Progenitor cell of endocrine pancreas (in vitro differentiated cells): ENCODE data around the gene PRM3. TPM values are rescaled to one million over a fixed set of nuclear protein-coding genes. Genes with fewer than 3 reads are reported as not detected.
A peak's percentile ranks its signal among the peaks of the same experiment; 100 is the strongest.
"Not testable (repeated sequence)": the region's sequence is repeated elsewhere in the genome, so short reads cannot be mapped to it uniquely, and the experiment has no call there.

Experiments
- DNase-seq: peaks from one replicate; pipeline ENCODE4 v3.0.0; 2021; ENCODE audit warnings: low spot score; ENCODE audit not compliant: unreplicated experiment
- H3K27ac Mint-ChIP-seq: 2 replicates; pipeline ENCODE4 v1.8.0; 2021; ENCODE audit warnings: mild to moderate bottlenecking, moderate library complexity, mixed read lengths
- H3K27me3 Mint-ChIP-seq: 2 replicates; pipeline ENCODE4 v1.8.0; 2021; ENCODE audit warnings: mixed read lengths
- H3K36me3 Mint-ChIP-seq: 2 replicates; pipeline ENCODE4 v1.8.0; 2022; ENCODE audit warnings: mixed read lengths; ENCODE audit not compliant: insufficient read depth
- H3K4me1 Mint-ChIP-seq: 2 replicates; pipeline ENCODE4 v1.8.0; 2021; ENCODE audit warnings: low read depth, mixed read lengths
- H3K4me3 Mint-ChIP-seq: 2 replicates; pipeline ENCODE4 v1.8.0; 2021; ENCODE audit warnings: low read depth, mild to moderate bottlenecking, moderate library complexity, mixed read lengths
- H3K9me3 Mint-ChIP-seq: 2 replicates; pipeline ENCODE4 v1.8.0; 2021; ENCODE audit warnings: low read depth, mixed read lengths
- CTCF ChIP-seq: fragments of 200-600 bp; sonication (generic); IDR thresholded peaks from one replicate; pipeline ENCODE4 v1.5.0; 2021; ENCODE audit warnings: antibody characterized with exemption, mild to moderate bottlenecking; ENCODE audit not compliant: unreplicated experiment
- total RNA-seq: library from RNA; stranded (reverse); gene quantifications from 2 replicates; pipeline ENCODE4 v1.2.1, GENCODE V29; 2021

The PRM3 gene
- total RNA-seq, 1 donor from 2014 or later = not detected

GRCh38 chr16:11291091-11291703, 17.8 kb upstream of the PRM3 start:
- no peak for TF ChIP-seq CTCF
- H3K27me3 Mint-ChIP-seq = no peaks in the 10 kb centered on the region
- H3K4me3 Mint-ChIP-seq = no peak overlapping the region
- H3K36me3 Mint-ChIP-seq = no peaks in the 10 kb centered on the region
- no peak for DNase-seq
- H3K9me3 Mint-ChIP-seq = no peaks in the 10 kb centered on the region
- H3K4me1 Mint-ChIP-seq = peaks cover 11% of the 10 kb centered on the region
- H3K27ac Mint-ChIP-seq = no peak overlapping the region

- peak overlapping the region; percentile 58 for H3K27ac Mint-ChIP-seq
- H3K27me3 Mint-ChIP-seq = no peaks in the 10 kb centered on the region
- TF ChIP-seq CTCF = no peak
- no peaks in the 10 kb centered on the region for H3K9me3 Mint-ChIP-seq
- H3K36me3 Mint-ChIP-seq = no peaks in the 10 kb centered on the region
- H3K4me1 Mint-ChIP-seq = peaks cover 11% of the 10 kb centered on the region
- no peak overlapping the region for H3K4me3 Mint-ChIP-seq
- DNase-seq = no peak
Observed at GRCh38 chr16:11290102-11290893, 16.9 kb upstream of the PRM3 start.

- not testable (repeated sequence) for H3K27me3 Mint-ChIP-seq, DNase-seq, H3K9me3 Mint-ChIP-seq, H3K4me1 Mint-ChIP-seq, H3K27ac Mint-ChIP-seq, H3K4me3 Mint-ChIP-seq, H3K36me3 Mint-ChIP-seq
Observed at GRCh38 chr16:11289696-11290095, 16.3 kb upstream of the PRM3 start.

GRCh38 chr16:11289202-11289601, 15.8 kb upstream of the PRM3 start:
- H3K27me3 Mint-ChIP-seq = no peaks in the 10 kb centered on the region
- H3K9me3 Mint-ChIP-seq = no peaks in the 10 kb centered on the region
- DNase-seq = no peak
- no peak overlapping the region for H3K27ac Mint-ChIP-seq
- no peak for TF ChIP-seq CTCF
- H3K4me3 Mint-ChIP-seq = no peak overlapping the region
- no peaks in the 10 kb centered on the region for H3K36me3 Mint-ChIP-seq
- peaks cover 8% of the 10 kb centered on the region for H3K4me1 Mint-ChIP-seq

GRCh38 chr16:11285842-11286241, 12.4 kb upstream of the PRM3 start:
- no peak for TF ChIP-seq CTCF
- no peaks in the 10 kb centered on the region for H3K36me3 Mint-ChIP-seq
- DNase-seq = no peak
- no peaks in the 10 kb centered on the region for H3K27me3 Mint-ChIP-seq
- H3K9me3 Mint-ChIP-seq = no peaks in the 10 kb centered on the region
- H3K4me1 Mint-ChIP-seq = peaks cover 11% of the 10 kb centered on the region
- no peak overlapping the region for H3K4me3 Mint-ChIP-seq
- no peak overlapping the region for H3K27ac Mint-ChIP-seq

GRCh38 chr16:11283820-11284248, 10.4 kb upstream of the PRM3 start:
- no peak overlapping the region for H3K4me3 Mint-ChIP-seq
- H3K27me3 Mint-ChIP-seq = no peaks in the 10 kb centered on the region
- no peaks in the 10 kb centered on the region for H3K36me3 Mint-ChIP-seq
- H3K9me3 Mint-ChIP-seq = no peaks in the 10 kb centered on the region
- peaks cover 28% of the 10 kb centered on the region for H3K4me1 Mint-ChIP-seq
- H3K27ac Mint-ChIP-seq = no peak overlapping the region
- TF ChIP-seq CTCF = no peak
- no peak for DNase-seq
